Lung microvascular endothelial cell (primary cell): ENCODE data around the gene HRH3. TPM values are rescaled to one million over a fixed set of nuclear protein-coding genes. Genes with fewer than 3 reads are reported as not detected.

Experiments used
- DNase-seq, 2 donors: peaks; one replicate each; pipeline versions ENCODE4 v3.0.0 to v3.0.0-alpha.2; 2010; ENCODE audit warnings: low read depth in 2 of 2
- total RNA-seq: library from RNA; depleted of rRNA; stranded (reverse); fragments of >200 nt; gene quantifications from 2 replicates; pipeline ENCODE4 v1.2.1, GENCODE V29; 2014

HRH3 gene
- total RNA-seq, 1 donor from 2014 or later: not detected

- DNase-seq: peak in 1 of 2 donors; percentile 44
Observed at GRCh38 chr20:62201173-62202082, 18.6 kb downstream of the HRH3 start.

- no peak for DNase-seq
Observed at GRCh38 chr20:62200491-62201172, 19.4 kb downstream of the HRH3 start.

- DNase-seq: no peak
Observed at GRCh38 chr20:62198931-62199330, 21.1 kb downstream of the HRH3 start.

- no peak for DNase-seq
Observed at GRCh38 chr20:62198496-62198895, 21.6 kb downstream of the HRH3 start.

- no peak for DNase-seq
Observed at GRCh38 chr20:62197801-62198200, 22.3 kb downstream of the HRH3 start.

GRCh38 chr20:62197311-62197710 lies 22.8 kb downstream of the HRH3 start:
- no peak for DNase-seq

GRCh38 chr20:62196286-62196685 lies 23.8 kb downstream of the HRH3 start:
- no peak for DNase-seq

GRCh38 chr20:62195736-62196135 lies 24.3 kb downstream of the HRH3 start:
- no peak for DNase-seq

- no peak for DNase-seq
Observed at GRCh38 chr20:62195075-62195405, 25.0 kb downstream of the HRH3 start.

GRCh38 chr20:62193079-62194025 lies 26.7 kb downstream of the HRH3 start:
- DNase-seq: no peak

GRCh38 chr20:62192635-62193034 lies 27.4 kb downstream of the HRH3 start:
- DNase-seq: no peak

GRCh38 chr20:62191781-62192559 lies 28.1 kb downstream of the HRH3 start:
- no peak for DNase-seq

GRCh38 chr20:62190639-62191411 lies 29.3 kb downstream of the HRH3 start:
- no peak for DNase-seq

- peak; percentile 57 to 74 for DNase-seq
Observed at GRCh38 chr20:62186887-62187866, 32.9 kb downstream of the HRH3 start.

- no peak for DNase-seq
Observed at GRCh38 chr20:62186096-62186426, 34.0 kb downstream of the HRH3 start.

- DNase-seq: peak; percentile 37 to 52
Observed at GRCh38 chr20:62183426-62184142, 36.5 kb downstream of the HRH3 start.

GRCh38 chr20:62182469-62183425 lies 37.3 kb downstream of the HRH3 start, which contains the start of gene MTG2:
Gene MTG2 (plus strand): TSS chr20:62183028. CDS start chr20:62193421, 10,393 bp downstream.
- peak; percentile 94 to 95 for DNase-seq
